ENCODE data around the gene KCNK5. TPM values are rescaled to one million over a fixed set of nuclear protein-coding genes. Genes with fewer than 3 reads are reported as not detected.

KCNK5 gene
- total and polyA plus RNA-seq, 4 donors: 6.0 to 22.0 (median 16.1) TPM

GRCh38 chr6:39214846-39215639 is 14.2 kb downstream of the KCNK5 start:
- Histone ChIP-seq H3K9me3 (ENCODE audit: control insufficient read depth in 4 of 4, insufficient read depth in 3 of 4, low read length in 3 of 4) (peaks cover 0 to 2% (median 0%) of the 10 kb centered on the region in 4 donors), H3K4me3 (no peak overlapping the region), H3K27me3 (ENCODE audit: control insufficient read depth in 3 of 3, insufficient read depth in 3 of 3, low read length in 2 of 3) (no peaks in the 10 kb centered on the region), H3K4me1 (ENCODE audit: control insufficient read depth in 5 of 5, insufficient read depth in 5 of 5, low read length in 5 of 5) (peaks cover 0 to 48% (median 32%) of the 10 kb centered on the region in 5 donors), H3K9ac (ENCODE audit: insufficient read depth in 1 of 2, low read length in 2 of 2) (peak overlapping the region in 1 of 2 donors; percentile 4), H3K27ac (ENCODE audit: low read depth in 1 of 2, low read length in 1 of 2) (peak overlapping the region in 1 of 2 donors; percentile 71), H3K36me3 (ENCODE audit: control insufficient read depth in 4 of 4, insufficient read depth in 4 of 4, low read length in 4 of 4) (peaks cover 0 to 3% (median 0%) of the 10 kb centered on the region in 4 donors)
- ATAC-seq (ENCODE audit: insufficient read depth, low FRiP score) (peak; percentile 39), DNase-seq (peak in 1 of 3 donors; percentile 55)
- TF ChIP-seq CTCF (IDR thresholded peaks at IDR 0.05; ENCODE audit: control extremely low read depth, extremely low read depth): no peak
- WGBS, 2 donors: 45 to 60% methylated on average over 10 of the region's 10 CpGs

- Histone ChIP-seq H3K27ac (ENCODE audit: low read depth in 1 of 2, low read length in 1 of 2) (peak overlapping the region in 1 of 2 donors; percentile 71), H3K9ac (ENCODE audit: insufficient read depth in 1 of 2, low read length in 2 of 2) (no peak overlapping the region)
Observed at GRCh38 chr6:39214120-39214813, 15.0 kb downstream of the KCNK5 start.

GRCh38 chr6:39213195-39213920 is 15.9 kb downstream of the KCNK5 start:
- Histone ChIP-seq H3K4me1 (ENCODE audit: control insufficient read depth in 5 of 5, insufficient read depth in 5 of 5, low read length in 5 of 5) (peaks cover 0 to 50% (median 36%) of the 10 kb centered on the region in 5 donors), H3K27ac (ENCODE audit: low read depth in 1 of 2, low read length in 1 of 2) (peak overlapping the region in 1 of 2 donors; percentile 1), H3K9me3 (ENCODE audit: control insufficient read depth in 4 of 4, insufficient read depth in 3 of 4, low read length in 3 of 4) (peaks cover 0 to 2% (median 0%) of the 10 kb centered on the region in 4 donors), H3K27me3 (ENCODE audit: control insufficient read depth in 3 of 3, insufficient read depth in 3 of 3, low read length in 2 of 3) (no peaks in the 10 kb centered on the region), H3K4me3 (no peak overlapping the region), H3K36me3 (ENCODE audit: control insufficient read depth in 4 of 4, insufficient read depth in 4 of 4, low read length in 4 of 4) (peaks cover 0 to 3% (median 0%) of the 10 kb centered on the region in 4 donors), H3K9ac (ENCODE audit: insufficient read depth in 1 of 2, low read length in 2 of 2) (no peak overlapping the region)
- ATAC-seq (ENCODE audit: insufficient read depth, low FRiP score): no peak
- TF ChIP-seq CTCF (IDR thresholded peaks at IDR 0.05; ENCODE audit: control extremely low read depth, extremely low read depth): no peak
- WGBS, 2 donors: 62 to 66% methylated on average over 8 of the region's 8 CpGs
- no peak for DNase-seq

More at GRCh38 chr6:39214120-39214813, 15.0 kb downstream of the KCNK5 start:
- no peak for DNase-seq
- TF ChIP-seq CTCF (IDR thresholded peaks at IDR 0.05; ENCODE audit: control extremely low read depth, extremely low read depth): no peak
- Histone ChIP-seq H3K4me3 (no peak overlapping the region), H3K27me3 (ENCODE audit: control insufficient read depth in 3 of 3, insufficient read depth in 3 of 3, low read length in 2 of 3) (no peaks in the 10 kb centered on the region), H3K9me3 (ENCODE audit: control insufficient read depth in 4 of 4, insufficient read depth in 3 of 4, low read length in 3 of 4) (peaks cover 0 to 2% (median 0%) of the 10 kb centered on the region in 4 donors), H3K36me3 (ENCODE audit: control insufficient read depth in 4 of 4, insufficient read depth in 4 of 4, low read length in 4 of 4) (peaks cover 0 to 3% (median 0%) of the 10 kb centered on the region in 4 donors), H3K4me1 (ENCODE audit: control insufficient read depth in 5 of 5, insufficient read depth in 5 of 5, low read length in 5 of 5) (peaks cover 0 to 50% (median 33%) of the 10 kb centered on the region in 5 donors)
- 62 to 65% methylated on average over 8 of the region's 8 CpGs for WGBS, 2 donors
- no peak for ATAC-seq (ENCODE audit: insufficient read depth, low FRiP score)
